GM23248 (cell line): ENCODE results near the gene ADAM8.

Experiments
- EZH2 ChIP-seq: fragments of 200-600 bp; sonication (generic); IDR thresholded peaks from 2 replicates; pipeline ENCODE4 v1.6.1; 2018; ENCODE audit warnings: antibody characterized with exemption, mild to moderate bottlenecking; ENCODE audit not compliant: insufficient read depth, poor library complexity, severe bottlenecking
- EZH2phosphoT487 ChIP-seq: fragments of 200-600 bp; sonication (generic); IDR thresholded peaks from 2 replicates; pipeline ENCODE4 v1.6.1; 2018; ENCODE audit warnings: antibody characterized with exemption, moderate library complexity, mild to moderate bottlenecking, low read depth; ENCODE audit not compliant: insufficient read depth

DNA sequence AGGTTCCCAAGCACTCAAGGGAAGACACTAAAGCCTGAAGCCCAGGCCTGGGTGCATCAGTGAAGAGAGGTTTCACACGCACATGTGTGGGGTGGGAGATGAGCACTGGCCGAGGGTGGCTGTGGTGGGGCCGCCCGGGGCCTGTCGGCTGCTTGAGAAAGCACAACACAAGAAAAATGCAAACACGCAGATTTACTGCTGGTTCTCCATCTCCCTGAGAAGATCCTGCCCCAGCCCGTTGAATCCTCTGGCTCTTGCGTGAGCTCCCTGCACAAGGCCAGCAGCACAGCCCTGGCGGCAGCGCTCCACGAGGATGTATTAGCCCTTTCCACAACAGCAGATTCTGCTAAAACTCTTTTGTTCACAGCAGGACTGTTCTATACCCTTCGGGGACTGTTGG is 38.2 kb upstream of the ADAM8 start:
- TF ChIP-seq EZH2phosphoT487 (no peak), EZH2 (no peak)
